HG02759 (cell line): ENCODE data around the gene FLVCR1.
"Not testable (repeated sequence)": the region's sequence is repeated elsewhere in the genome, so short reads cannot be mapped to it uniquely, and the experiment has no call there.

ENCODE experiments used
- ATAC-seq: cut with Tn5 transposase; IDR thresholded peaks from one replicate; pipeline ENCODE4 v1.9.1; 2021; ENCODE audit warnings: mild to moderate bottlenecking, moderate library complexity; ENCODE audit not compliant: unreplicated experiment

The FLVCR1 gene

GRCh38 chr1:212857992-212858460, at the start of gene FLVCR1:
FLVCR1 (plus strand) TSS chr1:212858275; CDS start chr1:212858453, 178 bp downstream.
- ATAC-seq, result peak; percentile 98

- no peak for ATAC-seq
Observed at GRCh38 chr1:212814537-212815334, 43.3 kb upstream of the FLVCR1 start.

- no peak for ATAC-seq
Observed at GRCh38 chr1:212816567-212817278, 41.4 kb upstream of the FLVCR1 start.

GRCh38 chr1:212819726-212820125, 38.3 kb upstream of the FLVCR1 start:
- ATAC-seq, result peak; percentile 80

GRCh38 chr1:212820969-212821368, 37.1 kb upstream of the FLVCR1 start:
- ATAC-seq, result no peak

GRCh38 chr1:212822956-212823355, 35.1 kb upstream of the FLVCR1 start:
- no peak for ATAC-seq

GRCh38 chr1:212824201-212824600, 33.9 kb upstream of the FLVCR1 start:
- ATAC-seq, result no peak

- ATAC-seq, result no peak
Observed at GRCh38 chr1:212825798-212826452, 32.1 kb upstream of the FLVCR1 start.

GRCh38 chr1:212827171-212827776, 30.8 kb upstream of the FLVCR1 start:
- no peak for ATAC-seq

- ATAC-seq, result no peak
Observed at GRCh38 chr1:212827831-212828278, 30.2 kb upstream of the FLVCR1 start.

- no peak for ATAC-seq
Observed at GRCh38 chr1:212828395-212828794, 29.7 kb upstream of the FLVCR1 start.

GRCh38 chr1:212833211-212834207, 24.6 kb upstream of the FLVCR1 start:
- ATAC-seq, result peak; percentile 90

- no peak for ATAC-seq
Observed at GRCh38 chr1:212838145-212838544, 19.9 kb upstream of the FLVCR1 start.

- ATAC-seq, result not testable (repeated sequence)
Observed at GRCh38 chr1:212844521-212844920, 13.6 kb upstream of the FLVCR1 start.

- ATAC-seq, result no peak
Observed at GRCh38 chr1:212847549-212847948, 10.5 kb upstream of the FLVCR1 start, which contains the start of gene SPATA45. SPATA45 (minus strand) TSS chr1:212847649; CDS start chr1:212836149, 11,500 bp downstream.

GRCh38 chr1:212852105-212852688, 5.9 kb upstream of the FLVCR1 start:
- ATAC-seq, result no peak

GRCh38 chr1:212853658-212854057, 4.4 kb upstream of the FLVCR1 start:
- ATAC-seq, result no peak

- ATAC-seq, result no peak
Observed at GRCh38 chr1:212856755-212857154, 1.3 kb upstream of the FLVCR1 start.
